Measurements from ENCODE around the gene TRAF7. TPM values are rescaled to one million over a fixed set of nuclear protein-coding genes. Genes with fewer than 3 reads are reported as not detected.
"Not testable (repeated sequence)": the region's sequence is repeated elsewhere in the genome, so short reads cannot be mapped to it uniquely, and the experiment has no call there.

The TRAF7 gene
- total RNA-seq, 2 experiments from 2014 or later, result 70.7 to 93.7 TPM

- H3K4me1 Mint-ChIP-seq; intact Hi-C loops (cut with DNase I, micrococcal nuclease); H3K9me3 Mint-ChIP-seq (ENCODE audit: low read depth); H3K27me3 Mint-ChIP-seq; CTCF ChIA-PET; H3K27ac Mint-ChIP-seq; POLR2A ChIA-PET; ATAC-seq; H3K36me3 Mint-ChIP-seq (ENCODE audit: low read depth); DNase-seq; H3K4me3 Mint-ChIP-seq: not testable (repeated sequence)
These were observed 43.0 kb upstream of the TRAF7 start for GRCh38 chr16:2112539-2113106.

- POLR2A ChIA-PET; H3K4me3 Mint-ChIP-seq; ATAC-seq; CTCF ChIA-PET; H3K27me3 Mint-ChIP-seq; H3K27ac Mint-ChIP-seq; H3K36me3 Mint-ChIP-seq (ENCODE audit: low read depth); H3K4me1 Mint-ChIP-seq; H3K9me3 Mint-ChIP-seq (ENCODE audit: low read depth); DNase-seq; intact Hi-C loops (cut with DNase I, micrococcal nuclease): not testable (repeated sequence)
These were observed 41.4 kb upstream of the TRAF7 start for GRCh38 chr16:2114225-2114624.

- H3K4me3 Mint-ChIP-seq; POLR2A ChIA-PET; H3K9me3 Mint-ChIP-seq (ENCODE audit: low read depth); CTCF ChIA-PET; H3K27ac Mint-ChIP-seq; H3K27me3 Mint-ChIP-seq; DNase-seq; H3K36me3 Mint-ChIP-seq (ENCODE audit: low read depth); intact Hi-C loops (cut with DNase I, micrococcal nuclease); H3K4me1 Mint-ChIP-seq; ATAC-seq: not testable (repeated sequence)
These were observed 40.5 kb upstream of the TRAF7 start for GRCh38 chr16:2114885-2115590.

GRCh38 chr16:2115591-2115973 lies 40.0 kb upstream of the TRAF7 start:
- ATAC-seq (no peak), DNase-seq (no peak)
- Mint-ChIP-seq H3K27ac (no peak overlapping the region), H3K4me1 (no peaks in the 10 kb centered on the region), H3K36me3 (ENCODE audit: low read depth) (peaks cover 1% of the 10 kb centered on the region), H3K4me3 (no peak overlapping the region), H3K27me3 (no peaks in the 10 kb centered on the region), H3K9me3 (ENCODE audit: low read depth) (no peaks in the 10 kb centered on the region)
- CTCF ChIA-PET, result no interaction called here
- intact Hi-C loops (cut with DNase I, micrococcal nuclease), result no loop called here
- POLR2A ChIA-PET, result no interaction called here

GRCh38 chr16:2116428-2116827 lies 39.2 kb upstream of the TRAF7 start:
- intact Hi-C loops (cut with DNase I, micrococcal nuclease); CTCF ChIA-PET; H3K9me3 Mint-ChIP-seq (ENCODE audit: low read depth); H3K27ac Mint-ChIP-seq; H3K36me3 Mint-ChIP-seq (ENCODE audit: low read depth); H3K27me3 Mint-ChIP-seq; H3K4me1 Mint-ChIP-seq; DNase-seq; ATAC-seq; POLR2A ChIA-PET; H3K4me3 Mint-ChIP-seq: not testable (repeated sequence)

GRCh38 chr16:2117341-2117740 lies 38.2 kb upstream of the TRAF7 start:
- H3K36me3 Mint-ChIP-seq (ENCODE audit: low read depth); H3K4me1 Mint-ChIP-seq; H3K4me3 Mint-ChIP-seq; intact Hi-C loops (cut with DNase I, micrococcal nuclease); ATAC-seq; H3K27me3 Mint-ChIP-seq; DNase-seq; POLR2A ChIA-PET; CTCF ChIA-PET; H3K9me3 Mint-ChIP-seq (ENCODE audit: low read depth); H3K27ac Mint-ChIP-seq: not testable (repeated sequence)

GRCh38 chr16:2117960-2118722 lies 37.4 kb upstream of the TRAF7 start:
- H3K27me3 Mint-ChIP-seq; POLR2A ChIA-PET; intact Hi-C loops (cut with DNase I, micrococcal nuclease); H3K9me3 Mint-ChIP-seq (ENCODE audit: low read depth); H3K27ac Mint-ChIP-seq; DNase-seq; H3K4me1 Mint-ChIP-seq; H3K4me3 Mint-ChIP-seq; H3K36me3 Mint-ChIP-seq (ENCODE audit: low read depth); ATAC-seq; CTCF ChIA-PET: not testable (repeated sequence)

- H3K27ac Mint-ChIP-seq; H3K9me3 Mint-ChIP-seq (ENCODE audit: low read depth); H3K4me3 Mint-ChIP-seq; H3K27me3 Mint-ChIP-seq; H3K36me3 Mint-ChIP-seq (ENCODE audit: low read depth); POLR2A ChIA-PET; intact Hi-C loops (cut with DNase I, micrococcal nuclease); H3K4me1 Mint-ChIP-seq: not testable (repeated sequence)
- CTCF ChIA-PET, result interaction anchor here (0.7 kb wide), 1 partner anchor 19 kb away, joined by 4 read pairs; no protein-coding TSS in a partner anchor
- peak; percentile 54 for DNase-seq
- peak; percentile 55 for ATAC-seq
These were observed 34.3 kb upstream of the TRAF7 start for GRCh38 chr16:2121325-2121724.

GRCh38 chr16:2121853-2122252 lies 33.7 kb upstream of the TRAF7 start:
- POLR2A ChIA-PET, result no interaction called here
- peaks cover 9% of the 10 kb centered on the region for H3K4me1 Mint-ChIP-seq
- no peak overlapping the region for H3K27ac Mint-ChIP-seq

GRCh38 chr16:2122429-2122828 lies 33.2 kb upstream of the TRAF7 start:
- Mint-ChIP-seq H3K27me3 (no peaks in the 10 kb centered on the region), H3K4me3 (no peak overlapping the region), H3K36me3 (ENCODE audit: low read depth) (no peaks in the 10 kb centered on the region), H3K9me3 (ENCODE audit: low read depth) (no peaks in the 10 kb centered on the region), H3K27ac (no peak overlapping the region), H3K4me1 (peaks cover 12% of the 10 kb centered on the region)
- intact Hi-C loops (cut with DNase I, micrococcal nuclease), result no loop called here
- CTCF ChIA-PET, result no interaction called here
- POLR2A ChIA-PET, result no interaction called here
- ATAC-seq (no peak), DNase-seq (no peak)

More at GRCh38 chr16:2121853-2122252, 33.7 kb upstream of the TRAF7 start:
- H3K4me3 Mint-ChIP-seq, result no peak overlapping the region
- H3K36me3 Mint-ChIP-seq (ENCODE audit: low read depth), result no peaks in the 10 kb centered on the region
- ATAC-seq, result peak; percentile 30
- no peaks in the 10 kb centered on the region for H3K9me3 Mint-ChIP-seq (ENCODE audit: low read depth)
- no peak for DNase-seq
- H3K27me3 Mint-ChIP-seq, result no peaks in the 10 kb centered on the region
- intact Hi-C loops (cut with DNase I, micrococcal nuclease), result no loop called here
- CTCF ChIA-PET, result interaction anchor here (0.7 kb wide), 1 partner anchor 18 kb away, joined by 4 read pairs; no protein-coding TSS in a partner anchor

GRCh38 chr16:2122934-2123683 lies 32.5 kb upstream of the TRAF7 start:
- intact Hi-C loops (cut with DNase I, micrococcal nuclease); POLR2A ChIA-PET; H3K27me3 Mint-ChIP-seq; H3K36me3 Mint-ChIP-seq (ENCODE audit: low read depth); H3K4me3 Mint-ChIP-seq; ATAC-seq; H3K27ac Mint-ChIP-seq; DNase-seq; H3K9me3 Mint-ChIP-seq (ENCODE audit: low read depth); CTCF ChIA-PET: not testable (repeated sequence)
- H3K4me1 Mint-ChIP-seq, result peaks cover 13% of the 10 kb centered on the region
